ENCODE results near the gene DDX24.

The DDX24 gene

DNA sequence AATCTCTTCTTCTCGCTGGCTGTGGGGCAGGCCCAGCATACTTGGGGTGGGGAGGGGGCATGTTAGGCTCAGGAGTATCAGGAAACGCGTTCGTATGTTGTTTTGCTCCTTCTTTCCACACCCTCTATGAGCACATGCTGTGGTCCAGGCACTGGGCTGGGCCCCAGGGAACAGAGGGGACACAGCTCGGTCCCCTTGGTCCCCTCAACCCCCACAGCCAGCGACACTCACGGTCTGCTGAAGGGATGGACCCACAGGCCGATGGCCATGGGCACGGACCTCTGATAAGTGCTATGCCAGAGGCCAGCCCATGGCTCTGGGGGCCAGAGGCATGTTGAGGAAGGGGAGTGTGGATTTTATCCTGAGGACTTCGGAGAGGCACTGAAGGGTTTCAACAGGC is 35.7 kb upstream of the DDX24 start:
- H3K4me3 ChIP-seq (ENCODE audit: low read depth, low read length) = no peak overlapping the region
- DNase-seq (ENCODE audit: low read depth) = no peak

DNA sequence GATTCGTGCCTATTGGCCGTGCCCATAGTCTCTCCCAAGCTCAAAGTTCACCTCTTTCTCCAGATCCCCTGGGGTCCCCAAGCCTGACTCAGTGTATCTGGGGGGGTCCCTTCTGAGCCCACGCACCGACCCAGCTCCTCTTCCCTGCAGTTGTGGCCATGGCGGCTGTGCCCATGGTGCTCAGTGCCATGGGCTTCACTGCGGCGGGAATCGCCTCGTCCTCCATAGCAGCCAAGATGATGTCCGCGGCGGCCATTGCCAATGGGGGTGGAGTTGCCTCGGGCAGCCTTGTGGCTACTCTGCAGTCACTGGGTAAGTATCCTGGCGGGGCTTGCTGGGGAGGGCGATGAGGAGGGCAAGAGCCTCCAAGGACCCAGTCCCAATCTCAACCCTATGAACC is 34.6 kb upstream of the DDX24 start:
- no peak for DNase-seq (ENCODE audit: low read depth)
- H3K4me3 ChIP-seq (ENCODE audit: low read depth, low read length) = no peak overlapping the region

DNA sequence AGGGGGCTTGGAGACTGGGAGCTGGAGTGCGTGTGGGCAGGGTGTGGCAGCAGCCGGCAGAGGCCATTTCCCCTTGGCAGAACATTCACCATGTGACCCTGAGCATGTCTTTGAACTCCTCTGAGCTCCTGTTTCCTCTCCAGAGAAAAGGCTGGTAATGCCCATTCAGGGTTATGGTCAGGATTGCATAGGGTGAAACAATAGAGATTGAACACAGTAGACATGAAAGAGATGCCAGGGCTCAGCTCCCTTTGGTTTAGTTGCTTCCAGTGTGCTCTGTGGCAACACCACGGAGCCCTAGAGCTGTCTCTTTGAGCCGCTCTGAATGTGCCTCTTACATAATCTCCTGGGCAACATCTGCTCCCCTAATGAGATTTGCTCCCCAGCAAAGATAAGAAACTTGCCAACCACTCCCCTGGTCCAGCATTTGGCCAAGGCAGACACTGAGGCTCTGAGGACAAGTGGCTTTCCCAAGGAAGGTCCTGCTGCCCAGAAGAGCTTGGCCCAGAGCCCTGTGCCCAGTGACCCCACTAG is 34.1 kb upstream of the DDX24 start:
- DNase-seq (ENCODE audit: low read depth) = no peak
- H3K4me3 ChIP-seq (ENCODE audit: low read depth, low read length) = no peak overlapping the region

DNA sequence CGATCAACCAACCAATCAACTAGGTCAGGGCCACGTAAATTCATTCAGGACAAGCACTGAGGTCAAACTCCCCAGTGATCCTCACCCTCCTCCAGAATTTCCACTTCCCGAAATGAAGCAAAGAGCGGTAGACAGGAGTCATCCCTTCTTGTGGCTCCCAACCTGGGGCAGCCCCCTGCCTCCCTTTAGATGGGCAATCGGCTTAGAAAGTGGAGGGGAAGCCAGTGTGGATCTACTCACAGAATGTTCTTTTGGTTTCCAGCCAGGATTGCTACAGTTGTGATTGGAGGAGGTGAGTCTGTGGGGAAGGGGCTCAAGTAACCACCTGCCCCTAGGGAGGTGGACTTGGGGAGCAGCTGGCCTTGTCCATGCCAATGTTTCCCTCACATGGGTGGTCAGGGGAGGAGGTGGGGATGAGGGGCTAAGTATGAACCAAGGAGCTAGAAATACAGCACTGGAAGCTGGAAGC is 33.6 kb upstream of the DDX24 start:
- no peak for DNase-seq (ENCODE audit: low read depth)
- H3K4me3 ChIP-seq (ENCODE audit: low read depth, low read length) = no peak overlapping the region

DNA sequence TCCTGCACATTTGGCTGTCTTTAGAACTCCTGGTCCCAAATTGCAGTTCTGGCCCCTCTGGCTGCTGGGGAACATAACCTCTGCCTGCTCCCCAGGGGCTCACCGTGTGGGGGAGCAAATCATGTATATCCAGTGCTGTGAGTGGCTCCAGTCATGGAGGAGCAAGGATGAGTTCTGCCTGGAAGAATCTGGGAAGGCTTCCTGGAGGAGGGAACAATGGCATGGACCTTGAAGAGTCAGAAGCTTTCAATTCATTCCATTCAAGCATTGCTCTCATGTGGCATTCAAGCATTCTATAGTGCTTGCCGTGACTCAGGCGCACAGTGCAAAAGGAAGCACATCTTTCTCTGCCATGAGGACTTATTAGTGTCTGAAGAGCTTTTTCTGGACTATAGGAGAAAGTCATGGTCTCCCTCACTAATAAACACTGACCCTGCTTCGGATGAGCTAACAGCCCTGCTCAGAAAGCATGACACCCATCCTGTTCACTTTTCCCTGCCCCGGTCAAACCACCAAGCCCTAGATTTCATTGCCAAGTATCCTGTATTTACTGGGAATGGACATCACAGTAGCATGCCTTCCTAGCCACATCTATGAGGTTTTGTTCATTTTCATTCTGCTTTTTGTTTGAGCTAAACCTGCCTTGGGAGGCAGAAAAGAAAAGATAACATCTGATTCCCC is 33.0 kb upstream of the DDX24 start:
- no peak for DNase-seq (ENCODE audit: low read depth)
- no peak overlapping the region for H3K4me3 ChIP-seq (ENCODE audit: low read depth, low read length)

DNA sequence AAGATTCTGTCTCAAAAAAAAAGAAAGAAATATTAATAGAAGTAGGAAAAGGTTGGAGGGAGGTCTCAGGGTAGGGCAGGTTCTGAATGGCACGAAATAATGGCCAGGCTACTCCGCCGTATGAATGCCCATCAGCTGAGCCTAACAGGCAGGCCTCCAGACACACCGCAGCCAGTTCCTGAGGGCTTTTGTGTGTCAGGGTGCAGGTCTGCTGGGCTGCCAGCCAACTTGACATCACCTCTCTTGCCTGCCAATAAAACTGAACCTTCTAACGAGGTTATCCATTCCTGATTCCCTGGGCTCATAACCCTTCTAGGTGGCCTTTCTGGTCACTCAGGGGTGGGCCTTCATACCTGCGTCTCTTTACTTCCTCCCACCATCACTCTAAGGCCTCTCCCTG is 32.5 kb upstream of the DDX24 start:
- no peak for DNase-seq (ENCODE audit: low read depth)
- H3K4me3 ChIP-seq (ENCODE audit: low read depth, low read length) = no peak overlapping the region

DNA sequence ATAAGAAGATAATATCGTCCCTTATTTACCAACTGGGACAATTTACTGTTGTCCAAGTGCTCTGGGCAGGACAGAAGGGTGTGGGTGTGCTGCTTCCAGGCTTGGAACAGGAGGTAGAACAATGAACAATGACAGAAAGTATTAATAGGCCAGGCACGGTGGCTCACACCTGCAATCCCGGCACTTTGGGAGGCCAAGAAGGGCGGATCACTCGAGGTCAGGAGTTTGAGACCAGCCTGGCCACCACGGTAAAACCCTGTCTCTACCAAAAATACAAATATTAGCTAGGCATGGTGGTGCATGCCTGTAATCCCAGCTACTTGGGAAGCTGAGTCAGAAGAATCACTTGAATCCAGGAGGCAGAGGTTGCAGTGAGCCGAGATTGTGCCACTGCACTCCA is 32.1 kb upstream of the DDX24 start:
- no peak for DNase-seq (ENCODE audit: low read depth)
- H3K4me3 ChIP-seq (ENCODE audit: low read depth, low read length) = no peak overlapping the region

DNA sequence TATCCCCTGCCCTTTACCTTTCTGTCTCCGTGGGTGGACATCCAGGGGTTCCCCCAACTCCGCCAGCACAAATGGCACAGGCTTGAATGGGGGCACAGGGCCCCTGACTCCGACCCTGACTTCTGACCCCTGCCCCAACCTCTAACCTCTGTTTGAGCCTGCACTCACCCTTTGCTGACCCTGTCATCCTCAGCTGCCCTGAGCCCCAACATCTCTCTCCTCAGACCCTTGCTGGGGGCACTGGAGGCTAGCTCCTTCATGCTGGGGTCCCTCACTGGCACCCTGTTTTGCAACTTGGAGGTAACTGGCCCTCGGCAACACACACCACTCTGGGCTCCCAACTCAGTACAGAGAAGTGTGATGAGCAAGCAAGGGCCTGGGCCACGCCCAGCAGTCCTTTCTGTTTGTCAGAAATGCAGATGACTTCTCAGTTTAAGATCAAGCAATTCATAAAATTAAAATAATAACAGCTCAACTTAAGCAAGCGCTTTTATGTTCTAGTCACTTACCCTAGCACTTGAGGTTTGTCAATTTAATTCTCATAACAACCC is 31.6 kb upstream of the DDX24 start:
- DNase-seq (ENCODE audit: low read depth) = no peak
- H3K4me3 ChIP-seq (ENCODE audit: low read depth, low read length) = no peak overlapping the region

DNA sequence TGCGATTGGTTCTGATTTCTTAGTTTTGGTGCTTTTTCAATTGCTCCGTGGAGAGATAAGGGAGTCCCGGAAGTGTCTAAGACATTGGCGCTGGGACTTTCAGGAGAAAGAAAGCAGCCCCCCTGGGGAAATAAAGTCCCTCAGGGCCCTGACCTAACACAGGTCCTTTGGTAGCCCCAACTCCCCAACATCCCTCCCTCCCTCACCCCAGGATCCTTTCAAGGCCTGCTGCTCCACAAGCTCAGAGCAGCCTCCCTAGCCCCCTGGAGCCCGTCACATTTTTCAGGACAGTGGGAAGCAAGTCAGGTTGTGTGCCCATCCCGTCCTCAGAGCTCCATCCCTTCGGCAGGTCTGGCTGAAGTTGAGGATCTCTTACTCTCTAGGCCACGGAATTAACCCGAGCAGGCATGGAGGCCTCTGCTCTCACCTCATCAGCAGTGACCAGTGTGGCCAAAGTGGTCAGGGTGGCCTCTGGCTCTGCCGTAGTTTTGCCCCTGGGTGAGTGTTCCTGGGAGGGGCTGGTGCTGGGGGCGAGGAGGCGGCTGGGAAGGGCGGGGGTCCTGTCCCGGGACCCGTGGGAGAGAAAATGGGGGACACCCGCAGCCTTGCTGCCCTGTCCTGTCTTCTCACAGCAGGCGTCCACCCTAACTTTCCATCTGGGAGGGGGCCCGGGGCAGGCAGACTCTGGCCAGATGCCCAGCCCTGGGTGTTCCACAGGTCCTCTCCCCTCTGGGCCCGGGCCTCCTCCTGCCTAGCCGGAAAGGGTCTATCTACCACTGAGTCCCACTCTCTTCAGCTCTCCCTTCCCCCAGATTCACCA is 30.5 kb upstream of the DDX24 start:
- DNase-seq (ENCODE audit: low read depth) = no peak
- no peak overlapping the region for H3K4me3 ChIP-seq (ENCODE audit: low read depth, low read length)

DNA sequence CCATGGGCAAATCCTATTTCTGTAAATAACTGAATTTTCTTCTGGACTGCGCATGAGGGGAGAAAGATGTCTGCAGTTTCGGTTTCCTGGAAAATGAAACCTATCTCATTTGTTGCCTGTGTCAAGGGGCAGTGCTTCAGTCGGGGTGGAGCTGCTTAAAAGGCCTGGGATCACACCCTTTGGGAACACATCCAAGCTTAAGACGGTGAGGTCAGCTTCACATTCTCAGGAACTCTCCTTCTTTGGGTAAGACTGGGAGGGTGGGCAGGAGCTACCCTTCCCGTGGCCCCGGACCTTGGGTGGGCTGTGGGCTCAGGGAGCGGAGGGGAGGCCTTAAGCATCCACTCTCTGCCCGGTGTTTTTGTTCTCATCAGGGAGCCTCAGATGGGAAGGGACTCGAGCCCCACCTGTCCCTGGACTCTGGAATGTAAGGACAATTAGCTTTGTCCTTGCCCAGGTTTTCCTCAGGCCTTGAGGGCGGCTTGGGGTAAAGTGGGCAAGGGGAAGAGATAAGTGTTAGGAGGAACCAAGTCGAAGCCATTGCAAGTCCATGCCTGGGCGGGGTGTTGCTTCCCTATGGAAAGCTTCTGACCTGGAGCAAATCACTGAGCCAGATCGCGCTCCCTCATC is 29.7 kb upstream of the DDX24 start, which contains the start of gene IFI27:
IFI27 (plus strand) TSS at position 185 of the 630 bp plus-strand sequence.
- DNase-seq (ENCODE audit: low read depth) = no peak
- H3K4me3 ChIP-seq (ENCODE audit: low read depth, low read length) = no peak within 1 kb of the TSS

DNA sequence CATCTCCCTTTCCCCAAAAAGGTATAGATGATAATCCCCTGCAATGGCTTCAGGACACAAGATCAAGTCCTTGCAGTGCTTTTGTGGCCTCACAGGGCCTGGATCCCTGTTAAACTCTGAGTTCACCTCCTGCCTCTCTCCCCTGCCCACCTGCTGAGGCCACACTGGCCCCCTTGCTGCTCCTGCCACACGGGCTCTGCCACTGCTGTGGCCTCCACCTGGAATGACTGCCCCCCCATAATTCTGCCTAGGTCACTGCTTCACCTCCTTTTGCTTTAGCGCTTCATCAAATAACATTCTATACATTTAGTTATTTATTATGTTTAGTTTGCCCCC is 28.9 kb upstream of the DDX24 start:
- no peak for DNase-seq (ENCODE audit: low read depth)
- H3K4me3 ChIP-seq (ENCODE audit: low read depth, low read length) = no peak overlapping the region

DNA sequence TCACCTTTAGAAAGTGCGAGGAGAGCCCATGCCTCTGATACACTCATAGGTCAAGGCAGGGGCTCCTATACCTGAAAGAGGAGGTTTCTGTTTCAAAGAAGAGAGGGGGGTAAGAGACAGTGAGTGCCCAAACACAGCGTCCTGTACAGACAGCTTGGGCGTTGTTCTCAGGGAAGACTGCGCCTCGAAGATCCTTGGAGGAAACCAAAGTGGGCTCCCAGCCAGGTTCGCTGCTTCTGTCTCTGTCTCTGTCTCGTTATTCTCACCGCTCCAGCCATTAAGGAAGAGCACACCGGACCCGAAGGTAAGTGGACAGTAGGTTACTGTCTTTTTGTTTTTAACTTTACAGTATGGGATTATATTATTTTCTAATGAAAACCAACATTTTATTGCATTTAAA is 23.7 kb upstream of the DDX24 start:
- no peak overlapping the region for H3K4me3 ChIP-seq (ENCODE audit: low read depth, low read length)
- DNase-seq (ENCODE audit: low read depth) = no peak

DNA sequence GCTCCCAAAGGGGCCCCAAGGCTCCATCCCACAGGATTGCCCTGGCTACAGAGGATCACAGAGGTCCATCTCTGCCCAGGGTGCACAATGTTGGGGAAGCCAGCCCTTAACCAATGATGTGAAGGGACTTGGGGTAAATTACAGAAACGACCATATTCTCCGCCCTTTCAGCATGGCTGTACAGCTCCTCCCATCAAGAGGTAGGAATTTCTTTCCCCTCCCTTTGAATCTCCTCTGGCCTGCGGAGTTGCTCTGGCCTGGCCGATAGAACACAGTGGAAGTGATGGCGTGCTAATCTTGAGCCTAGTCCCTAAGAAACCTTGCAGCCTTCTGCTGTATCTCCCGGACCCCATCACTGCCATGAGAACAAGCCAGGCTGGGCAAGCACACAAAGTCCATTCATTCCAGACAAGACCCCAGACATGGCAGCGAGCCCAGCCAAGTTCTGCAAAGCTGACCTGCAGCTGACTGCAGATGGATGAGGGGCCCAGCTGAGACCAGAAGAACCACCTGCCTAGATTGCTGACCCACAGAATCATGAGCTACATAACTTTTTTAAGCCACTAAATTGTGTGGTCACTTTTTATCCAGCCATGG is 22.6 kb upstream of the DDX24 start:
- H3K4me3 ChIP-seq (ENCODE audit: low read depth, low read length) = no peak overlapping the region
- DNase-seq (ENCODE audit: low read depth) = no peak

DNA sequence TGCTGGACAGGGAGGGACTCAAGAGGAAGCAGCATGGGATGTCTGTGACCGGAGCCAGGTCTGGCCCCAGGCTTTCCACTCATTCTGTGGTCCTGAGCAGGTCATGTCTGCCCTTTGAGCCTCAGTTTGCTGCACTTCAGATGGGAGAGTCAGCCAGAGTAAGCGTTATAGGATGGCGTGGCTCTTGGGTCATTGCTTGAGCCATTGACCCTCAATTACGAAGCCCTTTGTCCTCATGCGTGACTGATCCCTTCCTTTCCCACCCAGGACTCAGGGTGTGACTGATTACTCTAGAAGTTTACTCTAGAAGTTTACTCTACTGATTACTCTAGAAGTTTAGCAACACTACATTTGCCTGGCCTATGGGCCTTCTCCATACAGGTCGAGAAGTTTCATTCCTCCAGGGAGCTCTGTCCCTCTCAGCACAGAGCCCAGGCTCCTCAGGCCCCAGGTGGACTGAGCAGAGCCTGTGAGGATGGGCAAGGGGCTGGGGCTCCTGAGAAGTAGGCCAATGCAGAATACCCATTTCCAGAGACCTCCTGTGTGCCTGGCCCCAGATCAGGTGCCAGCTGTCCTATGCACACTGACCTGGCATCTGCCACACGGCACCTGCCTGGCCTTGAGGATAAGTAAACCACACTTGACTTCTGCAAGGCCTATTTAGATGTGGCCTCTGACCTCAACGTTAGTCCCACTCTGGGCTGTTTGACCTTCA is 21.9 kb upstream of the DDX24 start:
- DNase-seq (ENCODE audit: low read depth) = no peak
- no peak overlapping the region for H3K4me3 ChIP-seq (ENCODE audit: low read depth, low read length)

DNA sequence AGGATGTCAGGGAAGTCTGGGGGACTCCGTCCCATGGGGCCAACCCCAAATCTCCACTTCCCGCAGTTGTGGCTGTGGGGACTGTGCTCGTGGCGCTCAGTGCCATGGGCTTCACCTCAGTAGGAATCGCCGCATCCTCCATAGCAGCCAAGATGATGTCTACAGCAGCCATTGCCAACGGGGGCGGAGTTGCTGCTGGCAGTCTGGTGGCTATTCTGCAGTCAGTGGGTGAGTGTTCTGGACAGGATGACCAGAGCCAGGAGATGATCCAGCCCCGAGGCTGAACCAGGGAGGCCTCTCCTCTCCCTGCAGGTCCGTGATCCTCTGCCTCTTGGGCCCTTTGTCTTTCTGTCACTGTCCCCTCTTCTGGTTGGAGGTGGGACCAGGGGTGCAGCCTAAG is 20.7 kb upstream of the DDX24 start:
- no peak overlapping the region for H3K4me3 ChIP-seq (ENCODE audit: low read depth, low read length)
- DNase-seq (ENCODE audit: low read depth) = no peak

DNA sequence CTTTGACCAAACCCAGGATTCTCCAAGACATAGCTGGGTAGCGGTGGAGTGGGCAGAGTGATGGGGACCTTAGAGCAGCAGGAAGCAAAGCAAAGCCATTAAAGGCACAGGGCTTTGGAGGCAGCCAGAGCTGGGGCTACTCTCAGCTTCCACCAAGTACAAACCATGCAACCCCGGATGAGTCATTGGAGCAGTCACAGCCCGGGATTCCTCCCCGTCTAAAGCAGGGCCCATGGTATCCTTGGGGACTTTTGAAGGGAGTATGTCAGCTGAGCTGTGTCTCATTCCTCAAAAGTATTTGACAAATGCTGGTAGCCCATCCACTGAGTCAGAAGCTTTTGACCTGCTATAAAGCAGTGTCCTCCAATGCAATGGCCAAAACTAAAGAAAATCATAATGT is 19.8 kb upstream of the DDX24 start:
- peak; percentile 74 for DNase-seq (ENCODE audit: low read depth)
- H3K4me3 ChIP-seq (ENCODE audit: low read depth, low read length) = no peak overlapping the region

DNA sequence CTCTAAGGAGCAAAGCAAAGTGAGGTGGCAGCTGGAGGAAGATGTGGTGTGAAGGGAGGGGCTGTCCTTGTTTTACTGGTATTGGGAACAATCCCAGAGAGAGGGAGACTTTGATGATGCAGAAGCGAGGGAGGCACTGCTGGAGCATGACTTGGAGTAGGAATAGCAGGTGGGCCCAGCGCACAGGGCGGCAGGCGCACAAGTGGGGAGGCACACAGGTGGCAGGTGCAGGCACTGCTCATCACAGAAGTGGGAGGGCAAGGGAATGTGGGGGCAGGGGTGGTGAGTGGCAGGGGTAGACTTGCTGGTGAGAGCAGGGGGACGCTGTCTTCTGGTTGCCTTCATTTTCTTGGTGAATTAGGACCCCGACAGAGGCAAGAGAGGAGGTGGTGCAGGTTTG is 18.0 kb upstream of the DDX24 start:
- no peak overlapping the region for H3K4me3 ChIP-seq (ENCODE audit: low read depth, low read length)
- no peak for DNase-seq (ENCODE audit: low read depth)

DNA sequence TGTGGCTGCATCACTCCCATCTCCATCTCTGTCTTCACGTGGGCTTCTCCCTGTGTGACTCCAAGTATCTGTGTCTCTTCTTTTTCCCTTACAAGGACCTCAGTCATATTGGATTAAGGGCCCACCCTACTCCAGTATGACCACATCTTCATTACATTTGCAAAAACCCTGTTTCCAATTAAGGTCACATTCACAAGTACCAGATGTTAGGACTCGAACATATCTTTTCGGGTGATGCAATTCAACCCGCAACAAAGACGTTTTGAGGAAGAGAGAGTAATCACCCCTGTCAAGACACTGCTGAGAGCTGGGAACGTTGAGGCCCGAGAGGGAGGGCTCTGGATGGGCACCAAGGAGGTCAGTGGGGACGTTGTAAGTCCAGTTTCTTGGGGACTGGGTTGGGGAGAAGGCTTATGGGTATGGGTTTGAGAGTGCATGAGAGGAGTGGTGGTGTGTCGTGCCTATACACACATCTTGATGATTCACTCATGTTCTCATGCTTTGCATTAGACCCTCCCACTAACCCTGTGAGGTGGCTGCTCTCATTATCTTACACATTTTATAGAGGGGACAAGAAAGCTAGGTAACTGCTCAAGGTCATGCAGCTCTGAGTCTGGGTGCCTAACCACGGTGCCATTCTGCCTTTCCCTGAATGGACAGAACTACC is 17.5 kb upstream of the DDX24 start:
- DNase-seq (ENCODE audit: low read depth) = peak; percentile 36

DNA sequence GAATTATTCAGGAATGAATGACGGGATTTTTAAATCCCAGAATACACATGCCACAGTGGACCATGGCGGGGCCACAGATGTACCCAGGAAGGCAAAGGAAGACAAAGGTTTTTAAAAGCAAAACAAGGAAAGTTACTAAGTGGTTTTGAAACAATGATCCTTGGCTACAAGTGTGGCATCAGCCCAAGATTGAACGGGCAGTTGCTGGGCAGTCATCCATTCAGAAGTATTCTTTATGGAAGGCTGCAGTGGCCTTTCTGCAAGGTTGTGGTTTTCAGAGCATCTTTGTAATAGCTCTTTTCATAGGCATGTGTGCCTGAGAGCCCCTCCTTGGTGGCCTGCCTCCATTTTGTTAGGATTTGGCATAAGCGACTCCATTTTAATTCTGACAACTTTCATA is 16.1 kb upstream of the DDX24 start:
- H3K4me3 ChIP-seq (ENCODE audit: low read depth, low read length) = no peak overlapping the region
- DNase-seq (ENCODE audit: low read depth) = no peak

More for the DNA sequence above, 17.5 kb upstream of the DDX24 start:
- no peak overlapping the region for H3K4me3 ChIP-seq (ENCODE audit: low read depth, low read length)

Data from skeletal muscle cell (primary cell).